ENCODE measurements around the gene TLX1.

TLX1 gene

DNA sequence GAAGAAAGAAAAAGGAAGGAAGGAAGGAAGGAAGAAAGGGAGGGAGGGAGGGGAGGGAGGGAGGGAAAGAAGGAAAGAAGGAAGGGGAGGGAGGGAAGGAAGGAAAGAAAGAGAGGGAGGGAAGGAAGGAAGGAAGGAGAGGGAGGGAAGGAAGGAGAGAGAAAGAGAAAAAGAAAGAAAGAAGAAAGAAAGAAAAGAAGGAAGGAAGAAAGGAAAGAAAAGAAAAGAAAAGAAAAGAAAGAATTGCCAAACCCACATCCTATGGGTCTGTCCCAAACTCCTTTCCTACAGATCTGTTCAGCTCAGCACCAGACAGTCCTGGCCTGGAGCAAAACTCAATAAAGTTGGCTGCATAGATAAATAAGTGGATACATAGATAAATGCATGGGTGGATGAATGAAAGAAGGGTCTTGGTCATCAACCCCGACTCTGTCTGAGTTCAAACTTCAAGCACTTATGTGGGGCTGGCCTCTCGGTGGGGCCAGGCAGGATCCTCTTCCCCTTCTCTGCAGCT is 17.2 kb upstream of the TLX1 start:
- H3K9me3 ChIP-seq (replicated peaks; ENCODE audit: low read length): no peaks in the 10 kb centered on the region
- H3K4me3 ChIP-seq (ENCODE audit: low read length): no peak overlapping the region
- peaks cover 67% of the 10 kb centered on the region for H3K27me3 ChIP-seq (ENCODE audit: control insufficient read depth, insufficient read depth, low read length)

DNA sequence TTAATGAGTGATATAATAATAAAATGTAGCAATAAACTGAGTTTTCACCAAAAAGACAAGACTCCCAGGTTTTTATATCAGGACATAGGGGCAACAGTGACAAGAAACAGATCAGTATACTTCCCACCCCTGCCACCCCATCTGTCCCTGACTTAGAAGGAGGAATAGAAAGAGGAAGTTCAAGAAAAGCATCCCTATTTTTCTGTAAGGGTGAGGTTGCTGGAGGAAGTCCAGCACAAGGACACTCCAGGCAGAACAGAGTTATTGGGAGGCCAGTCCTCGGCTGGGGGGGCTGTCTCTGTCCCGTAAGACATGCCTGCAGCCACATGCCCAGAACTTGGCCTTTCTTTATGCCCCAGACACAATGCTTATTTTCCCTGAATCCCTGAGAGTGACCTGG is 16.5 kb upstream of the TLX1 start:
- H3K4me1 ChIP-seq (ENCODE audit: control insufficient read depth, insufficient read depth, low read length): no peaks in the 10 kb centered on the region
- H3K27me3 ChIP-seq (ENCODE audit: control insufficient read depth, insufficient read depth, low read length): peaks cover 70% of the 10 kb centered on the region
- H3K36me3 ChIP-seq (ENCODE audit: insufficient read depth, low read length): no peaks in the 10 kb centered on the region
- no peaks in the 10 kb centered on the region for H3K9me3 ChIP-seq (replicated peaks; ENCODE audit: low read length)
- no peak overlapping the region for H3K9ac ChIP-seq (ENCODE audit: low read depth, low read length)
- H3K4me2 ChIP-seq (ENCODE audit: low read length): no peak overlapping the region
- no peak overlapping the region for H3K4me3 ChIP-seq (ENCODE audit: low read length)

More for the DNA sequence above, 17.2 kb upstream of the TLX1 start:
- no peaks in the 10 kb centered on the region for H3K4me1 ChIP-seq (ENCODE audit: control insufficient read depth, insufficient read depth, low read length)
- H3K36me3 ChIP-seq (ENCODE audit: insufficient read depth, low read length): no peaks in the 10 kb centered on the region
- H3K4me2 ChIP-seq (ENCODE audit: low read length): no peak overlapping the region
- H3K9ac ChIP-seq (ENCODE audit: low read depth, low read length): no peak overlapping the region

DNA sequence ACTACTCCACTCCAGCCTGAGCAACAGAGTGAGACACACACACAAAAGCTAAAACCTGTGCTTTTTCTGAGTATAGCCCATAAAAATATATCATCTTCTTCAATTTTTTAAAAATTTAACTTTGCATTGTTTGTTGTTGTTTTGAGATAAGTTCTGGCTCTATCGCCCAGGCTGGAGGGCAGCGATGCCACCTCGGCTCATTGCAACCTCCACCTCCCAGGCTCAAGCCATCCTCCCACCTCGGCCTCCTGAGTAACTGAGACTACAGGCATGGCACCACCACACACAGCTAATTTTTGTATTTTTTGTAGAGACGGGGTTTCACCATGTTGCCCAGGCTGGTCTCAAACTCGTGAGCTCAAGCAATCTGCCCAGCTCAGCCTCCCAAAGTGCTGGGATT is 14.3 kb upstream of the TLX1 start:
- H3K9ac ChIP-seq (ENCODE audit: low read depth, low read length): no peak overlapping the region
- H3K4me2 ChIP-seq (ENCODE audit: low read length): no peak overlapping the region
- peaks cover 75% of the 10 kb centered on the region for H3K27me3 ChIP-seq (ENCODE audit: control insufficient read depth, insufficient read depth, low read length)
- no peaks in the 10 kb centered on the region for H3K9me3 ChIP-seq (replicated peaks; ENCODE audit: low read length)
- no peaks in the 10 kb centered on the region for H3K36me3 ChIP-seq (ENCODE audit: insufficient read depth, low read length)
- H3K4me1 ChIP-seq (ENCODE audit: control insufficient read depth, insufficient read depth, low read length): peaks cover 9% of the 10 kb centered on the region
- no peak overlapping the region for H3K4me3 ChIP-seq (ENCODE audit: low read length)

DNA sequence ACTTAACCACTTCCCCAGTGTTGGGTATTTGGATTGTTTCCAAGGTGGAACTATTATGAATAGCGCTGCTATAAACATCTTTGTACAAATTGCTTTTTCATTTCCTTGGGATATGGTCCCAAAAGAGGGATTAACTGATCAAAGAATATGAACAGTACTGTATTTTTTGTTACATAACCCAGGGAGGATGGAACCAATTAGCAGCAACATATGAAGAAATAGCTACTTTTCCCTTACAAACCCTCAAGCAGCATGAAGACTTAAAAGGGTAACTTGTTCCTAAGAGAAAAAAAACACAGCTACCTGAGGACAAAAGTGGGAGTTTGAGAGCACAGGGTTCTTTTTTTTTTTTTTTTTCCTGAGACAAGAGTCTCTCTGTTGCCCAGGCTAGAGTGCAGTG is 13.1 kb upstream of the TLX1 start:
- Histone ChIP-seq H3K4me3 (ENCODE audit: low read length) (no peak overlapping the region), H3K9ac (ENCODE audit: low read depth, low read length) (no peak overlapping the region), H3K36me3 (ENCODE audit: insufficient read depth, low read length) (no peaks in the 10 kb centered on the region), H3K27me3 (ENCODE audit: control insufficient read depth, insufficient read depth, low read length) (peaks cover 79% of the 10 kb centered on the region), H3K4me2 (ENCODE audit: low read length) (no peak overlapping the region), H3K9me3 (replicated peaks; ENCODE audit: low read length) (no peaks in the 10 kb centered on the region), H3K4me1 (ENCODE audit: control insufficient read depth, insufficient read depth, low read length) (peaks cover 9% of the 10 kb centered on the region)

DNA sequence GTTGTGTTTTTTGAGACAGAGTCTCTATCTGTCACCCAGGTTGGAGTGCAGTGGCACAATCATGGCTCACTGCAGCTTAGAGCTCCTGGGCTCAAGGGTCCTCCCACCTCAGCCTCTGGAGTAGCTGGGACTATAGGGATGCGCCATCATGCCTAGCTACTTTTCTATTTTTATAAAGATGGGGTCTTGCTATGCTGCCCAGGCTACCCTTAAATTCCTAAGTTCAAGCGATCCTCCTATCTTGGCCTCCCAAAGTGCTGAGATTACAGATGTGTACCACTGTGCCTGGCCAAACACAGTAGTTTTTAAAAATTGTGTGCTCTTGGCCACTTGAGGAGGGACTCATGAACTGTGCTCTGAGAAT is 10.6 kb upstream of the TLX1 start:
- Histone ChIP-seq H3K4me2 (ENCODE audit: low read length) (peak overlapping the region; percentile 91), H3K27me3 (ENCODE audit: control insufficient read depth, insufficient read depth, low read length) (peaks cover 85% of the 10 kb centered on the region)

DNA sequence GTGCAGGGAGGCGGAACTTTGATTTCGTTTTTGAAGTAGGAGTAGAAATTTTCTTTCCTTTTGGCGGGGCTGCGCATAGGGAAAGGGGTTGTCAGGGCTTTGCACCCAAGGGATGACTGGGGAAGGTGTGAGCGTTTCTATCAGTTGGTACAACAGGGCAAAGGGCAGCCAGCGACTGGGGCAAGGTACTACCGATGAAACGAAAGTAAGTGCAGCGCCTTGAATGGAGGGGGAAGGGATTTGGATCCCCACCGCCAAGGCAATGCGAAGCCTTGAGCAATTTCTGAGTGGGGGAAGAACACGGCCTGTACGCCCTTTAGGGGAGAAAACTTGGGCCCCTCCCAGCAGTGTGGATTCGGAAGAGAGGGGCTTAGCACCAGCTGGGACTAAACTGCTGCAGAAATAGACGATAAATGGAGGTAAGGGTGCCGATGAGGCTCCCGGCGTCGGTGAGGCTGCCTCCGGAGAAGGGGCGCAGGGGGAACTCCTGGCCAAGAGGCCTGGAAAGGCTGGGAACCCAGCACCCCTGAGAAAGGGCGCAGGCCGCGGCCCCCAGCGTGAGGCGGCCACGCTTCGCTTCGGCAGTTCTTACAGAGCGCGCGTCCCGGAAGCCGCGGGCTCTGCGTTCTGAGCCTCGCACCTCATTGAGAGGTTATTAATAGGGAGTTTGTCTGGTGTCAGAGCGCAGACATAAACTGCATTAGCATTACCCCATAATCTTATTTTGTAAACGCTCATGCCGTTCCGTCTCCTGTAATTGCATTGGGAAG is 10.0 kb upstream of the TLX1 start:
- peak overlapping the region; percentile 91 for H3K4me2 ChIP-seq (ENCODE audit: low read length)
- H3K9me3 ChIP-seq (replicated peaks; ENCODE audit: low read length): no peaks in the 10 kb centered on the region
- no peak overlapping the region for H3K9ac ChIP-seq (ENCODE audit: low read depth, low read length)
- peaks cover 9% of the 10 kb centered on the region for H3K4me1 ChIP-seq (ENCODE audit: control insufficient read depth, insufficient read depth, low read length)
- H3K36me3 ChIP-seq (ENCODE audit: insufficient read depth, low read length): no peaks in the 10 kb centered on the region
- peaks cover 88% of the 10 kb centered on the region for H3K27me3 ChIP-seq (ENCODE audit: control insufficient read depth, insufficient read depth, low read length)
- H3K4me3 ChIP-seq (ENCODE audit: low read length): peak overlapping the region; percentile 67

More for the DNA sequence above, 10.6 kb upstream of the TLX1 start:
- H3K4me3 ChIP-seq (ENCODE audit: low read length): peak overlapping the region; percentile 67
- H3K36me3 ChIP-seq (ENCODE audit: insufficient read depth, low read length): no peaks in the 10 kb centered on the region
- no peak overlapping the region for H3K9ac ChIP-seq (ENCODE audit: low read depth, low read length)
- H3K4me1 ChIP-seq (ENCODE audit: control insufficient read depth, insufficient read depth, low read length): peaks cover 9% of the 10 kb centered on the region
- no peaks in the 10 kb centered on the region for H3K9me3 ChIP-seq (replicated peaks; ENCODE audit: low read length)

DNA sequence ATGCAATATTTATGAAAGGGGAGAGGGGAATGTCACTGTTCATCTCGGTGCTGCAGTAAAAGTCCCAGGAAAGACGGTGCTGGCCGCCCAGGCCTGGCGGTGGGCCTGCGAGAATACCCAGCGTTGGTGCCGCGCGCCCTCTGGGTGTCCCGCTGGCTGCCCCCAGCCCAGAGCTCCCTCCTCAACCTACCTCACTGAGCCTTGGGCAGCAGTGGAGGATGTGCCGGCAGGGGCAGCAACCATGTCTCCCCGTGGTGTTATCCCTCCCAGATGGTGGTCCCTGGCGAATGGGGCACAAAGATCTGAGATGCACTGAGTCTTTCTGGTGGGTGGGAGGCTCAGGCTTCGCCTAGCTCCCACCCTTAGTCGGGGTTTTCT is 9.5 kb upstream of the TLX1 start:
- Histone ChIP-seq H3K9me3 (replicated peaks; ENCODE audit: low read length) (no peaks in the 10 kb centered on the region), H3K4me2 (ENCODE audit: low read length) (peak overlapping the region; percentile 91), H3K4me3 (ENCODE audit: low read length) (peak overlapping the region; percentile 67), H3K4me1 (ENCODE audit: control insufficient read depth, insufficient read depth, low read length) (peaks cover 9% of the 10 kb centered on the region), H3K27me3 (ENCODE audit: control insufficient read depth, insufficient read depth, low read length) (peaks cover 88% of the 10 kb centered on the region), H3K9ac (ENCODE audit: low read depth, low read length) (no peak overlapping the region), H3K36me3 (ENCODE audit: insufficient read depth, low read length) (no peaks in the 10 kb centered on the region)

DNA sequence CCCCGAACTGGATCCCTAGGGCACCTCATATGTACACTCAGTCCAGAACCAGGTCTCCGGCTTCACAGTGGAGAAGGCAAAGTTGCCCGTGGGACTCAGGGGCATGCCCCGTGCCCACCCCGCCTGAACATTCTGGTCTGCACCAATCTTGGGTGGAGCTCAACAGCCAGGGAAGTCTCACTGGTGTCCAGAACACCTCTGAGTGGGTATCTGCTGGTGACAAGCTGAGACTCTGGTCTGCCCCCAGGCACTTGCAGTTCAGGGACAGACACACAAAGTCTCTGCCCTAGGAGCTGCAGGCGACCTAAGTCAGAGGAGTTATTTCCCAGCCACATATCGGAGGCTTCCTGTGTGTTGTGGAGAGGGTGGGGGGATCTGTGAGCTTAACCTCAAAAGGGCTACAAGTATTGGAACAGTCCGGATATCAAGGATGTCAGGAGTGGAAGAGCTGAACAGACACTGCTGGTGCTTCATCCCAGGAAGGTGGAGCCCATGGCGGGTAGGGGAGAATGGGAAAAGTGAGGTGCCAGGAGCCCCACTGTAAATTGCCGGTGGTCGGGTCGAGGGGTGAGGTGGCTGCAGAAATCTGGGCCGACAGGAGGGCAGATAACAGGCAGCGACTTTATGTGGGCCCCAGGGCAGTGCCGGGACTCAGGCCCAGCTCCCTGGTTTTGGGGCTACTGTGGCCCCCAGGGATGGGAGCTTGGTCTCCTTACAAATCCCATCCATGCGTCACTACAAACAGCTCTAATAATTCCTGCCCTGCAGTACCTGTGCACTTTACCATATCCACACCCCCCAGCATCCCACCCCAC is 8.6 kb upstream of the TLX1 start:
- no peaks in the 10 kb centered on the region for H3K9me3 ChIP-seq (replicated peaks; ENCODE audit: low read length)
- peaks cover 90% of the 10 kb centered on the region for H3K27me3 ChIP-seq (ENCODE audit: control insufficient read depth, insufficient read depth, low read length)
- H3K36me3 ChIP-seq (ENCODE audit: insufficient read depth, low read length): no peaks in the 10 kb centered on the region
- no peak overlapping the region for H3K4me2 ChIP-seq (ENCODE audit: low read length)
- H3K4me3 ChIP-seq (ENCODE audit: low read length): no peak overlapping the region
- no peak overlapping the region for H3K9ac ChIP-seq (ENCODE audit: low read depth, low read length)
- H3K4me1 ChIP-seq (ENCODE audit: control insufficient read depth, insufficient read depth, low read length): peaks cover 9% of the 10 kb centered on the region

DNA sequence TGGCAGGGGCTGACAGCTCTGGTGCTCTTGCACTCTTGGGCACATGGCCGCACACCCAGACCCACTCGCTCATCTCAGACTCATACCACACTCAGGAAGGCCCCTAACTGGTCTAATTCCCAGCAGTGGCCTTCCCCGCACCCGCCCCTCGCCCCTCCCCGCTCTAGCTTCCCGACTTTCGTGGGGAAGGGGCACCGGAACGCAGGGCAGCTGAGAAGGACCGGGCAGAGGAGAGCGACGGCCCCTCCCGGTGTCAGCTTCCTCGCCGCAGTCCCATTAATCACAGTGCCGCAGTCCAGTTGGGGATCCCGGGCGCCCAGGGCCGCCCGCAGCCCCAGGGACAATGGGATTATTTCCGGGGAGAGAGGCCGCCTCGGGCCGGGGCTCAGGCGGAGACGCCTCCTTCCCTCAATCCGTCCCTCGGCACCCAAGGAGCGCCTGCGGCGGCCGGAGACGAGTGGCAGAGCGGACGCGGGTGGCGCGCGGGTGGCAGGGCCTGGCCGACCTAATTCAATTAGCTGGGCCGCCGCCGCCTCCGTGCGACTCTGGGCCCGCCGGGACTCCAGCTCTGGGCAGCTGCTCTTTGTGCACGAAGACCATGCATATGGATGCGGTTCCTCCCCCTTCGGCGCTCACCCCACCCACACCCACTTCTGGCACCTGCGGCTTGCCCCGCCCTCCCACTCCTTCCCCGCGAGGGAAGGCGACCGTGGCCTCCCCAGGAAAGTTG is 7.8 kb upstream of the TLX1 start:
- no peaks in the 10 kb centered on the region for H3K9me3 ChIP-seq (replicated peaks; ENCODE audit: low read length)
- no peaks in the 10 kb centered on the region for H3K36me3 ChIP-seq (ENCODE audit: insufficient read depth, low read length)
- H3K27me3 ChIP-seq (ENCODE audit: control insufficient read depth, insufficient read depth, low read length): peaks cover 97% of the 10 kb centered on the region
- peaks cover 9% of the 10 kb centered on the region for H3K4me1 ChIP-seq (ENCODE audit: control insufficient read depth, insufficient read depth, low read length)
- H3K9ac ChIP-seq (ENCODE audit: low read depth, low read length): no peak overlapping the region
- peak overlapping the region; percentile 39 for H3K4me2 ChIP-seq (ENCODE audit: low read length)
- no peak overlapping the region for H3K4me3 ChIP-seq (ENCODE audit: low read length)

DNA sequence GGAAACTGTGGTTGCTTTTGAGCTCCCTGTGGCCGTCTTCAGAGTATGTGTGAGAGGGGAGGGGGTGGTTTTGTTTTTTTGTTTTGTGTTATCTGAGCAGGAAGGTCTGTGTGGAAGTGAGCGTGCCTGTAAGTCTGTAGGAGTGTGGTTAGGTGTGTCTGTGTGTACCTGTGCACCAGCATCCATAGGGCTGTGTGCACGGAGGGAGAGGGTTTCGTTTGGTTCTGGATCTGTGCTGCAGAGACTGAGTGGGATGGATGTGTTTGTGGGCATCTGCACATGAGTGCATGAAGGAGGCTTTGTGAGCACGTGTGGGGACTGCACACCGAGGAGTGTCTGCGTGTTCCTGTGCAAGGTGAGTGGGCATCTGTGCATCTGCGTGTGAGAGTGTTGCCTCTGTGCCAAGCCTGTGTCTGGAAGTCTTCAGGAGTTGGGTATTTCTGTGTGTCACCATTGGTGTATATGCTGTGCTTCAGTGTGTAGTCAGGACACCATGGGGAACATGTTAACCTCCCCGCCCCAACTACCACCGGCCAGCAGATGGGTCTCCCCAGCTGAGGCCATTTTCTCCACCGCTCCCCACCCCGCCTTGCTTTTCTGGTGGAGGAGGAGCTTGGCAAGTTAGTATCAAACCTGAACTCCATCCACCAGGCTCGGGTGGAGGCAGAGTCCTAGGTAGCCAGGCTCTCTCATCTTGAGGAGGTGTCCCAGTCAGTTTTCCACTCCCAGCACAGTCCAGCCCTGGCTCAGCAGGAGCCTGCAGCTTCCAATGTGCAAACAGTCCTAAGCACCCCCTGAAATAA is 7.1 kb upstream of the TLX1 start:
- H3K9ac ChIP-seq (ENCODE audit: low read depth, low read length): no peak overlapping the region
- H3K27me3 ChIP-seq (ENCODE audit: control insufficient read depth, insufficient read depth, low read length): peaks cover 99% of the 10 kb centered on the region
- H3K4me1 ChIP-seq (ENCODE audit: control insufficient read depth, insufficient read depth, low read length): peaks cover 9% of the 10 kb centered on the region
- H3K36me3 ChIP-seq (ENCODE audit: insufficient read depth, low read length): no peaks in the 10 kb centered on the region
- no peaks in the 10 kb centered on the region for H3K9me3 ChIP-seq (replicated peaks; ENCODE audit: low read length)
- H3K4me2 ChIP-seq (ENCODE audit: low read length): peak overlapping the region; percentile 39
- no peak overlapping the region for H3K4me3 ChIP-seq (ENCODE audit: low read length)

DNA sequence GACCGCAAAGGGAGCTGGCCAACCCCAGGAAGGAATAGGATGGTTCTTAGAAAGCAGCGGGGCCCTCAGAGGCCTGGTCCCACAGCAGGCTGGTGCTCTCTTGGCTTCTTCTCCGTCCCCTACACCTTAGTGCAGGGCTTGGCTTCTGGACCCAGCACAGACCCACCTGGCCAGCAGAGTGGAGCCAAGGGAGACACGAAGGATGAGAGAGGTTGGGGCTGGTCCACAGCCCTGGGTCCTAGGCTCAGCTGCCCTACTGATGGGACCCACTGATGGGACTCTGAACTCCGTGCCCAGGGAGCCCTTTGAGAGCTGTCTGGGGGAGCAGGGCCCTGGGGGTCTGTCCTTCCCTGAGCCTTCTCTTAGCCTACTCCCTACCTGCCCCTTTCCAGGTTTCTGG is 6.2 kb upstream of the TLX1 start:
- H3K4me1 ChIP-seq (ENCODE audit: control insufficient read depth, insufficient read depth, low read length): peaks cover 9% of the 10 kb centered on the region
- peaks cover 98% of the 10 kb centered on the region for H3K27me3 ChIP-seq (ENCODE audit: control insufficient read depth, insufficient read depth, low read length)
- no peak overlapping the region for H3K4me3 ChIP-seq (ENCODE audit: low read length)
- no peak overlapping the region for H3K9ac ChIP-seq (ENCODE audit: low read depth, low read length)
- no peaks in the 10 kb centered on the region for H3K9me3 ChIP-seq (replicated peaks; ENCODE audit: low read length)
- H3K4me2 ChIP-seq (ENCODE audit: low read length): no peak overlapping the region
- no peaks in the 10 kb centered on the region for H3K36me3 ChIP-seq (ENCODE audit: insufficient read depth, low read length)
